ENCODE results near the gene PTCD1. TPM values are rescaled to one million over a fixed set of nuclear protein-coding genes. Genes with fewer than 3 reads are reported as not detected.

PTCD1 gene, protein sequence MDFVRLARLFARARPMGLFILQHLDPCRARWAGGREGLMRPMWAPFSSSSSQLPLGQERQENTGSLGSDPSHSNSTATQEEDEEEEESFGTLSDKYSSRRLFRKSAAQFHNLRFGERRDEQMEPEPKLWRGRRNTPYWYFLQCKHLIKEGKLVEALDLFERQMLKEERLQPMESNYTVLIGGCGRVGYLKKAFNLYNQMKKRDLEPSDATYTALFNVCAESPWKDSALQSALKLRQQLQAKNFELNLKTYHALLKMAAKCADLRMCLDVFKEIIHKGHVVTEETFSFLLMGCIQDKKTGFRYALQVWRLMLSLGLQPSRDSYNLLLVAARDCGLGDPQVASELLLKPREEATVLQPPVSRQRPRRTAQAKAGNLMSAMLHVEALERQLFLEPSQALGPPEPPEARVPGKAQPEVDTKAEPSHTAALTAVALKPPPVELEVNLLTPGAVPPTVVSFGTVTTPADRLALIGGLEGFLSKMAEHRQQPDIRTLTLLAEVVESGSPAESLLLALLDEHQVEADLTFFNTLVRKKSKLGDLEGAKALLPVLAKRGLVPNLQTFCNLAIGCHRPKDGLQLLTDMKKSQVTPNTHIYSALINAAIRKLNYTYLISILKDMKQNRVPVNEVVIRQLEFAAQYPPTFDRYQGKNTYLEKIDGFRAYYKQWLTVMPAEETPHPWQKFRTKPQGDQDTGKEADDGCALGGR
- 6.1 to 7.3 TPM (median 6.9 TPM) in 5 replicates for total RNA-seq (2022; extraction: Qiagen RNA extraction)

DNA sequence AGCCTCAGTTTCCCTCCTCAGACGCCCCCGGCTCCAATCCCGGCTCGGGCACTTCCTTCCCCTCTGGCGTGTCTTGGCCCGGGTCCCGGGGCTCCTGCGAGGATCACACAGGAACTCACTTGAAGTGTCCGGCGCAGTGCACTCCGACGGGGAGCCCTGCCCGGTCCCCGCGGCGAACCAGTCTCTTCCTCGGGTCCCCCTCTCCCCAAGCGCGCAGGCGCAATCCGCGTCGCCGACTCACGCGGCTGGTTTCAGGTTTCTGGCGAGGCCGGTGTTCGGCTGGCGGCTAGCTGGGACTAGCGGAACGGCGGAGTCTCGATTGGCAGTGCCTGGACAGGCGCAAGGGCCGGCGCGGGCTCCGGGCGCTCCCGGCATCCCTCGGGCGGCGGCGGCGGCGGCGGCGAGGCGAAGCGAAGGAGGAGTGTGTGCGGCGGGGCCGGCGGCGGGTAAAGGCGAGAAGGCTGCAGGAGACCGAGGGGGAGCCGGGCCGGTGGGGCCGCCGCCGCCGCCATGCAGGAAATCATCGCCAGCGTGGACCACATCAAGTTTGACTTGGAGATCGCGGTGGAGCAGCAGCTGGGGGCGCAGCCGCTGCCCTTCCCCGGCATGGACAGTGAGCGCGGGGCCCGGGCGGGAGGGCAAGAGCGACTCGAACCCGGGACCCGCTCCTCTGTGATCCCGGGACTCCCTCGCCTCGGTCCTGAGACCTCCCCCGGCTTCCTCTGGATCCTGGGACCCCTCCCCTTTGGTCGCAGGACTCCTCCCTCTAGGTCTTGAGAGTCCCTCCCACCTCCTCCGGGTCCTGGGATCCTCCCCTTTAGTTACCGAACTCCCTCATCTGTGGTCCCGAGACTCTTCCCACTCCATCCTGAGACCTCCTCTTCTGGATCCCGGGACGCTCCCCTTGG, at the start of gene PTCD1, which contains the start of gene CPSF4:
PTCD1 (minus strand) TSS at position 226 of the 908 bp plus-strand sequence. CDS start 3,556 bp downstream, outside the sequence.
CPSF4 (plus strand) TSS at position 371 of the 908 bp plus-strand sequence; CDS start at position 511, 140 bp downstream.

DNA sequence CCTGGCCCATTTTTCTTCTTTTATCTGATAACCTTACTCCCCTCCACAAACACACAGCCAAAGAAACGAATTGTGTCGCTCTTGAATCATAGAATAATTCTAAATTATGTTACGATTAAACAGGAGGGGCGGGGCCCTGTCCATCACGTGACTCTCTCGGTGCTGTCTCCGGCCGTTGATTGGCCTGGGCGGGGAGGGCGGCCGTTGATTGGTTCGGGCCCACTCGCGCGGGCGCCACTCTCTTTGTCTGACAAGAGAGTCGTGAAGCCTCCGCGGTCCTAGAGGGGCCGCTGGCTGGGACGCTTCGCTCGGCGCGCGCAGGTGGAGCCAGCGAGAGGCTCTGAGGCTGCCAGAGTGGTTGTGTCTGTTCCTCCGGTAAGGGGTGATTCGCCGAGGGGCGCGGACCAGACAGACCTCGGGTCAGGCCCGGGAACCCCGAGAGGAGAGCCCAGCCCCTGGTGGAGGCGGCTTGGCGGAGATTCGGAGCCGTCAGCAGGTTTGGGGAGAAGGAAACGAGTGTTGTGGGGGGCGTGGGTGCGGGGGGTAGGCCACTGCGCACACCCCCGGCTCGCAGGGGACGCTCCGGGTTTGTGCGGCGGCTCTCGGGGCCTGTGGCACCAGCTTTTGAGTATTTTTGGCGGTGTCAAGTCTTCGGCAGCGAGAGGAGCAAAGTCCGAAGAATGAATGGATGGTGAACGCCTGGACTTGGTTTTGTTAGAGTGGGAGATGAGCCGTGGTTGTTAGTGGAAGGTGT, 34.1 kb upstream of the PTCD1 start, which contains the start of gene ZNF789:
ZNF789 (plus strand) TSS at position 330 of the 754 bp plus-strand sequence. CDS start 3,567 bp downstream, outside the sequence.

DNA sequence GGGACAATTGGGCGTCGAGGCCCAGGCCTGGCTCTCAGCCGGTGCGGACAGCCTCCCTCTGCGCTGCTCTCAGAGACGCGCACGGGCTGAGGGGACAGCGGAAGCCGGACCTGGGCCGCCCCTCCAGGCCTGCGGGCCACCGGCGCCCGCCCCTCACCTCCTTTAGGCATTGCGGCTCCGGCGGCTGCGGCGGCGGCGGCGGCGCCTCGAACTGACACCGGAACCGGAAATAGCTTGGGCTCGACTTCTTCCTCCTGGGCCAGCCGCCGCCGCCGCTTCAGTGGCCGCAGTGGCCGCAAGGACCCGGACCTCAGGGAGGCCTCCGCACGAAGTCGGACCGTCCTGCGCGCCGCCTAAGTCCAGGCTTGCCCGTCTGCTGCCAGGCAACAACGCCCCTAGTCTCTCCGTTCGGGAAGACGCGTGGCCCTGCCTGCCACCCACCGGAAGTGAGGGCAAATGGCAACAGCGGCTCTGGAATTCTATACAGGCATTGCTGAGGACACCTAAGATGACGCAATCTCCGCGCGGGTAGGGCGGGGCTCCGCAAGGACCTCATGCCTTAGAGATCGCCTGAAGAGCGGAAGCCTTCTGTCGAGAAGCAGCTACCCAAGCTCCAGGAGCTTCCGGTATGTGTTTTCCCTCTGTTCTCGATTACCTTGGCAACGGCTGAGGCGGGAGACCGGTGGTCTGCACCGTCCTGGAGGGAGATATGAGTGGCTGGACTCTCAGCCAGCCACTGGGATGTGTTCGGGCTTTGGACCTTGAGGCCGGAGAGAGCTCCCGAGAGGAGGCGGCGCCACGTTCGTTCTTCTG, 30.0 kb downstream of the PTCD1 start, which contains the start of the genes BUD31 and PDAP1:
BUD31 (plus strand) TSS at position 591 of the 813 bp plus-strand sequence. CDS start 2,124 bp downstream, outside the sequence.
PDAP1 (minus strand) TSS at position 219 of the 813 bp plus-strand sequence; CDS start at position 170, 49 bp downstream.

DNA sequence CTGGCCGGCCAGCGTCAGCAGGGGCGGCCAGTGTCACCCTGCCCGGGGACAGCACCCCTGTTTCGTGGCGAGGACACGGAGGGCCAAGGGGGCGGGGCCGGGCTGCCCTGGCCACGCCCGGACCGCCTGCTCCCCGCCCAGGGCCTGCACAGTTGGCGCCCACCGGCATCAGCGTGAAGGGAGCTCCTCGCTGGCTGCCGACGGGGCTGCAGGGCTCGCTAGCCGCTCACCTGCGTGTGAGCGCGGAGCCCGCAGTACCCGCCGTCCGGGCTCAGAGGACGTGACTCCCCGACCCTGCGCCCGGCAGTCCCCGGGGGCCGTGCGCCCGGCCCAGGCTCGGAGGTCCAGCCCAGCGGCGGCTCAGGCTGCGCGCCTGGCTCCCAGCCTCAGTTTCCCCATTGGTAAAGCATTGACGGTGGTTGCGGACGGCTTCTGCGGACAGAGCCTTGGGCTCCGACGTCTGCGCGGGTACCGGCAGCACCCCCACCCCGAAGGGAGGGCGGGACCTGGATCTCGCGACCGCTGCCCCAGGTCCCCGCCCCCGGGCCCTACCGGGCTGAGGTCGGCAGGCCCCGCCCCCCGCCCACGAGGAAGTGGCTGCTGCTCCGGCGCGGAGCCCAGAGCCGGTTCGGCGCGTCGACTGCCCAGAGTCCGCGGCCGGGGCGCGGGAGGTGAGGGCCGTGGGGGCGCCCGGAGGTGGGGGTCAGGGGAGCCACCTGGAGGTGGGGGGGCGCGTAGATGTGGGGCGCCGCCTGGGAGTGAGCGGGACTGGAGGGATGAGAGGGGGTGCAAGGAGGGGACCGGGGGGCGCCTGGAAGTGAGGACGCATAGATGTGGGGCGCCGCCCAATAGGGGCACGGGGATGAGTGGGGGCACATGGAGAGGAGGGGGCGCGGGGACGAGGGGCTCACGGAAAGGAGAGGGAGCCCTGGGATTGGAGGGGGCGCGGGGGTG, 64.2 kb downstream of the PTCD1 start, which contains the start of gene ARPC1B:
ARPC1B (plus strand) TSS at position 620 of the 954 bp plus-strand sequence. CDS start 10,985 bp downstream, outside the sequence.

Other genes starting within 250 kb of the PTCD1 start
- 1.0 to 1.5 TPM (median 1.2 TPM) in 5 replicates for gene KPNA7, start 230.7 kb downstream of the PTCD1 start, total RNA-seq (2022; extraction: Qiagen RNA extraction)
- gene MYH16, start 166.0 kb downstream of the PTCD1 start, total RNA-seq (2022; extraction: Qiagen RNA extraction): 0.27 to 0.41 TPM (median 0.34 TPM) in 5 replicates
- gene ARPC1A, start 112.9 kb downstream of the PTCD1 start, total RNA-seq (2022; extraction: Qiagen RNA extraction): 118 to 133 TPM (median 125 TPM) in 5 replicates
- gene ARPC1B, start 64.1 kb downstream of the PTCD1 start, total RNA-seq (2022; extraction: Qiagen RNA extraction): 277 to 306 TPM (median 283 TPM) in 5 replicates
- 166 to 191 TPM (median 177 TPM) in 5 replicates for gene PDAP1, start 30.2 kb downstream of the PTCD1 start, total RNA-seq (2022; extraction: Qiagen RNA extraction)
- 125 to 150 TPM (median 135 TPM) in 5 replicates for gene BUD31, start 29.8 kb downstream of the PTCD1 start, total RNA-seq (2022; extraction: Qiagen RNA extraction)
- gene CPSF4, start 145 bp upstream of the PTCD1 start, total RNA-seq (2022; extraction: Qiagen RNA extraction): 30.8 to 42.9 TPM (median 41.9 TPM) in 5 replicates
- 902 to 1,182 TPM (median 918 TPM) in 5 replicates for gene ATP5MF, start 27.4 kb upstream of the PTCD1 start, total RNA-seq (2022; extraction: Qiagen RNA extraction)
- 7.8 to 9.1 TPM (median 8.3 TPM) in 5 replicates for gene ZNF789, start 34.1 kb upstream of the PTCD1 start, total RNA-seq (2022; extraction: Qiagen RNA extraction)
- 15.9 to 18.4 TPM (median 17.9 TPM) in 5 replicates for gene ZNF394, start 61.5 kb upstream of the PTCD1 start, total RNA-seq (2022; extraction: Qiagen RNA extraction)
- gene ZKSCAN5, start 65.9 kb upstream of the PTCD1 start, total RNA-seq (2022; extraction: Qiagen RNA extraction): 8.3 to 10.8 TPM (median 8.8 TPM) in 5 replicates
- gene FAM200A, start 113.3 kb upstream of the PTCD1 start, total RNA-seq (2022; extraction: Qiagen RNA extraction): 5.8 to 6.3 TPM (median 6.1 TPM) in 5 replicates
- gene ZNF655, start 119.8 kb upstream of the PTCD1 start, total RNA-seq (2022; extraction: Qiagen RNA extraction): 52.0 to 56.0 TPM (median 53.0 TPM) in 5 replicates
- 0.79 to 1.2 TPM (median 1.0 TPM) in 5 replicates for gene TMEM225B, start 159.5 kb upstream of the PTCD1 start, total RNA-seq (2022; extraction: Qiagen RNA extraction)
- 8.2 to 9.6 TPM (median 8.9 TPM) in 5 replicates for gene ZSCAN25, start 178.1 kb upstream of the PTCD1 start, total RNA-seq (2022; extraction: Qiagen RNA extraction)
- 1.1 to 1.9 TPM (median 1.4 TPM) in 5 replicates for gene CYP3A5, start 241.2 kb upstream of the PTCD1 start, total RNA-seq (2022; extraction: Qiagen RNA extraction)